UCSD-AML1 (cell line): ENCODE data around the gene PEX1.
A peak's percentile ranks its signal among the peaks of the same experiment; 100 is the strongest.
"Not testable (repeated sequence)": the region's sequence is repeated elsewhere in the genome, so short reads cannot be mapped to it uniquely, and the experiment has no call there.

Experiments used
- DNase-seq: peaks from one replicate; lab custom pipeline; 2025; ENCODE audit not compliant: unreplicated experiment; lab: John Stamatoyannopoulos, UW

PEX1 gene

DNA sequence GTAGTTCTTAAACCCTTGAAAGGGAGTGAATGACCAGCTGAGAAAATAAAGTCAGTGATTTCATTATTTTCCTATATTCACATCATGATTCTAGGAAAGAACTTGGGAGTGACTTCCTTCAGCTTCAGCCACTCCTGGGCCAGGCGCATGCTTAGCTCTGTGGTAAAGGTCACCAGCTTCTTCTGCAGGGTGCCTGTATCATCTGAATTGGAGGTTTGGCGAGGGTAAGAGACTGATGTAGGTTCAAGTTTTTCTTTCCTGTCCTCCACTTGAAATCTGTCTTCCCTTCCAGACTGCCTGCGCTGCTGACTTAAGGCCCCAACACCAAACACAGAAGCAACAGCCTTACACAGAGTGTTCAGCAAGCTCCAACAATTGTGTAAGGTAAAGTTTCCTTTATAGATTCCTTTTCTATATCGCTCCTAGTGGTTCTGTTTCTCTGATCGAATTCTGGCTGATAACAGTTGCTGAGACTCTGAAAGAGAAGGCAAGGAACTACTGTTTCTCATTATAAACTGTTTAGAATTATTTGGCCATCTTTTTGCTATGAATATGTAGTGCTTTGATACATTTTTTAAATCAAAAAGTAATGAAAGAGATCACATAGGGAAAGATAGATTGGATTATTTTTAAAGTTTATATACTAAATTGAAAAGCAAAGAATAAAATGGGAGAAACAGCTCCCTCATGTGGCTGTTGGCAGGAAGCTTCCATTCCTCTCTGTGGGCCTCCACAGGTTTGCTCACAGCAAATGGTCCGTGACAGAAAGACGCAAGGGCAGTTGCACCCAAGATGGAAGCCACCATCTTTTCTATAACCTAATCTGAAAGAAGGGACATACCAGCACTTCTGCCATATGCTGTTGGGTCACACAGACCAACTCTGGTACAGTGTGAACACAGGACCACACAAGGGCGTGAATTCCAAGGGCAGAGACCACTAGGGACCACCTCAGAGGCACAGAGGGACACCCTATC lies 67.0 kb downstream of the PEX1 start:
- DNase-seq, result no peak

GRCh38 chr7:92460510-92460909 lies 67.8 kb downstream of the PEX1 start:
- no peak for DNase-seq

DNA sequence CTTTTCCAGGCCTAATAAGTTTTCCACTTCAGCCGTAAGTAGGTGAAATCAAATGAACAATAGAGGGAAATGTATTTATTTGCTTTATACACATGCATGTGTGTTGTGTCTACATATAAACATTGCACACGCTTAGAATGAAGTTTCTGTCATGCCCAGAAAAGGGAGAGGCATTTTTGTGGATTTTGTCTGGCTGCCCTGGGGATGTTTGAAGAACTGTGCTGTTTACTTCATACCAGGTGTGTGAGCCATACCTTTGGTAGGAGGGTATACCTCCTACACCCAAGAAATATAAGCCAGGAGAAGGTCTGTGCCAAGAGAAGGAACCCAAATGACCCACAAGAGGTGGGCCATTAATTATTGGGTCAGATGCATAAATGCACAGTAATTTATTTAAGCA lies 68.2 kb downstream of the PEX1 start:
- no peak for DNase-seq

- DNase-seq, result no peak
Measured at GRCh38 chr7:92456236-92456635, 72.1 kb downstream of the PEX1 start.

GRCh38 chr7:92451645-92452044 lies 76.7 kb downstream of the PEX1 start:
- DNase-seq, result no peak

- peak; percentile 18 for DNase-seq
Measured at GRCh38 chr7:92448205-92448747, 80.0 kb downstream of the PEX1 start.

DNA sequence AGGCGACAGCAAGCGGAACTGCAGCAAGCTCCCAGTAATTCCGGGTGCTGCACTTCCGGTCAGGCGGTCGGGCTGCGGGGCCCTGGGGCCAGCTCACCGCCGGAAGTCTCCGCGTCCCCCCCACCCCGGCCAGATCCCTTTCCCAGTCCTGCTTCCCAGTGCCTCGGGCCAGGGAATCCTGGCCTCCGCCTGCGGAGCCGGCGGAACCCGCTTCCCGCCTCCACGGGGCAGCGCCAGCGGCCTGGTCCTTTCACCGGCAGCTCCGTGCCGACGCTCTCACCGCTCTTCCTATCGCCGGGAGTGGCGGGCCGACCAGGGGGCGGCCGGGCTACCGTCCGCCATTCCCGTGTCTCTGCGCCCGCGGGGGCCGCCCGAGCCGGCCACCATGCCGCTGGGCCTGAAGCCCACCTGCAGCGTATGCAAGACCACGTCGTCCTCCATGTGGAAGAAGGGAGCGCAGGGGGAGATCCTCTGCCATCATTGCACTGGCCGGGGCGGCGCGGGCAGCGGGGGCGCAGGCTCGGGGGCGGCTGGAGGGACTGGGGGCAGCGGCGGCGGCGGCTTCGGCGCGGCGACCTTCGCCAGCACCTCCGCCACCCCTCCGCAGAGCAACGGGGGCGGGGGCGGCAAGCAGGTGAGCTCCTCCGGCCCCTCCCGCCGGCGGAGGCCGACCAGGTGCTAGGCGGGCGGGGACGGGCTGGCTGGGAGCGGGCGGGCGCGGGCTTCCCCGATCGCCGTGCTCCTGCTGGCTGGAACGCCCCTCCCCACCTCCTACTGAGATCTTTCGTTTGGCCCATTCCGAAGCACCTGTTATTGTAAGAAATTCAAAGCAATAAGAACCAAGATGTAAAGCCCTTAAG lies 80.7 kb downstream of the PEX1 start, which contains the start of gene GATAD1:
Gene GATAD1 (plus strand): TSS at position 138 of the 860 bp plus-strand sequence. CDS start 248 bp downstream, at position 386.
- DNase-seq, result peak; percentile 73

DNA sequence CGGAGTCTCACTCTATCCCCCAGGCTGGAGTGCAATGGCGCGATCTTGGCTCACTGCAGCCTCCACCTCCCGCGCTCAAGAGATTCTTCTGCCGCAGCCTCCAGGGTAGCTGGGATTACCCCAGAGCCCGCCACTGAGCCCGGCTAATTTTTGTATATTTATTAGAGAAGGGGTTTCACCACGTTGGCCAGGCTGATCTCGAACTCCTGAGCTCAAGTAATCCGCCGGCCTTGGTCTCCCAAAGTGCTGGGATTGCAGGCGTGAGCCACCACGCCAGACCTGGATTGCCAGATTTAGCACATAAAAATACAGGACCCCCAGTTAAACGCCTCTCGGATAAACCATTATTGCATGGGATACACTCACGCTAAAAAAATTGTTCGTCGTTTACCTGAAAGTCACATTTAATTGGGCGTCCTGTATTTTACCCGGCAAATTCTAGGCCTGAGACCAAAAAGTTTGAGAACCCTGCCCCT lies 81.4 kb downstream of the PEX1 start:
- DNase-seq, result no peak

GRCh38 chr7:92442720-92443119 lies 85.6 kb downstream of the PEX1 start:
- not testable (repeated sequence) for DNase-seq

DNA sequence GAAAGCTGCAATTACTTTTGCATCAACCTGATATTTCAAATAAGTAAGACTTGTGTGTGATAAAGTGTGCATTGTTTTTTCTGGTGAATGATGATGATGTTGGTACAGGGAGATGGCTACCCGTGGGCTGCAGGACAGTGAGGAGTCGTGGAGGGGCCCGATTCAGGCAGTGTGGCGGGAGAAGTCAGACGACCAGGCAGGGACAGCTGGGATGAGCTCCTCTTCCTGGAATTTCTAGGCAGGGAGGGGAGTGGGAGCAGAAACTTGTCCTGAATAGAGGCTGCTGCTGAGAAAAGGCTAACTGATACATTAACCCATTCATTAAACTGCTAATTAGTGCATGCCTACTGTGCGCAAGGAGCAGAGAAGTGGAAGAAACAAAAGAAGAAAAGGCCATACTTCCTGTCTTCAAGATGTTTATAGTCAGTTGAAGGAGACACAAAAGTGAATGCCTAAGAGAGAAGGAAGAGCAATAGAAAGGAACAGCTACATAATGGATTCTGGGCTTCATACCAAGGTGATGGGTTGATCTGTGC lies 90.3 kb downstream of the PEX1 start:
- no peak for DNase-seq
